HepG2 (cell line): ENCODE results near the gene ZCCHC4. TPM values are rescaled to one million over a fixed set of nuclear protein-coding genes. Genes with fewer than 3 reads are reported as not detected.
"Not testable (repeated sequence)": the region's sequence is repeated elsewhere in the genome, so short reads cannot be mapped to it uniquely, and the experiment has no call there.

Experiments used
- ASH2L ChIP-seq: fragments of 300-600, 200-600 bp; sonication (generic); IDR thresholded peaks from 2 replicates; pipeline ENCODE4 v1.7.0; 2017; ENCODE audit warnings: low read depth, mild to moderate bottlenecking, moderate library complexity, mixed read lengths, low read length; ENCODE audit not compliant: insufficient read length
- CEBPG ChIP-seq: IDR thresholded peaks from 2 replicates; pipeline ENCODE4 v1.6.1; 2016
- ELF3 ChIP-seq: IDR thresholded peaks from 2 replicates; pipeline ENCODE4 v1.6.1; 2016; ENCODE audit warnings: missing genetic modification reagents, missing compliant biosample characterization
- HNF1B ChIP-seq: sonication (generic); formaldehyde crosslinking; IDR thresholded peaks from 2 replicates; pipeline ENCODE4 v1.5.1; 2020; ENCODE audit warnings: mild to moderate bottlenecking, moderate library complexity, missing genetic modification reagents
- HOXA5 ChIP-seq: sonication (generic); formaldehyde crosslinking; IDR thresholded peaks from 2 replicates; pipeline ENCODE4 v1.4.0; 2020; ENCODE audit warnings: missing genetic modification reagents
- LCORL ChIP-seq, 2 experiments: fragments of 450-650 bp in 1 of 2; sonication (generic) in 1 of 2; formaldehyde crosslinking in 1 of 2; IDR thresholded peaks; 2 replicates each; pipeline versions ENCODE4 v1.5.0 to v1.6.1; 2017 to 2020; ENCODE audit warnings: antibody characterized with exemption in 1 of 2, missing genetic modification reagents in 1 of 2
- MED1 ChIP-seq: sonication (generic); formaldehyde crosslinking; IDR thresholded peaks from 2 replicates; pipeline ENCODE4 v1.4.0; 2020; ENCODE audit warnings: missing genetic modification reagents
- PHF8 ChIP-seq: sonication (generic); formaldehyde crosslinking; IDR thresholded peaks from 2 replicates; pipeline ENCODE4 v1.5.0; 2020; ENCODE audit warnings: missing genetic modification reagents
- PPARG ChIP-seq: conservative IDR thresholded peaks from 2 replicates; pipeline ENCODE4 v1.6.1; 2016; ENCODE audit warnings: missing biosample characterization, missing genetic modification reagents
- RERE ChIP-seq: IDR thresholded peaks from 2 replicates; pipeline ENCODE4 v1.6.1; 2016; ENCODE audit warnings: low read depth, missing genetic modification reagents, missing compliant biosample characterization
- SALL1 ChIP-seq: sonication (generic); formaldehyde crosslinking; IDR thresholded peaks from 2 replicates; pipeline ENCODE4 v1.8.0; 2022; ENCODE audit warnings: mild to moderate bottlenecking, missing genetic modification reagents
- SAP130 ChIP-seq: IDR thresholded peaks from 2 replicates; pipeline ENCODE4 v1.6.1; 2016; ENCODE audit warnings: low read depth
- TARDBP ChIP-seq: sonication (generic); formaldehyde crosslinking; IDR thresholded peaks from 2 replicates; pipeline ENCODE4 v1.8.0; 2022; ENCODE audit warnings: mild to moderate bottlenecking, missing genetic modification reagents
- ZMYM3 ChIP-seq: sonication (generic); formaldehyde crosslinking; IDR thresholded peaks from 2 replicates; pipeline ENCODE4 v1.5.1; 2020; ENCODE audit warnings: mild to moderate bottlenecking, missing genetic modification reagents
- ZNF12 ChIP-seq: sonication (generic); formaldehyde crosslinking; IDR thresholded peaks from 2 replicates; pipeline ENCODE4 v1.5.0; 2020; ENCODE audit warnings: missing genetic modification reagents
- polyA plus RNA-seq, 8 experiments: library from polyadenylated mRNA; depleted of rRNA in 3 of 8; stranded (reverse) in 7 of 8; unstranded in 1 of 8; fragments of >200 nt; fragmentation: Illumina TruSeq in 4 of 8; extraction: Trizol in 4 of 8; gene quantifications; 2 replicates each; pipeline versions ENCODE4 v1.2.1 to v1.2.3, GENCODE V29; 2011 to 2016; ENCODE audit warnings: low read depth in 4 of 8, missing spikeins in 1 of 8, mixed read lengths in 1 of 8; ENCODE audit not compliant: insufficient read depth in 1 of 8
- total RNA-seq, 5 experiments: library from RNA; depleted of rRNA; stranded (reverse); fragments of >200 nt; fragmentation: Illumina TruSeq; extraction: Trizol; gene quantifications; 2 replicates each; pipeline ENCODE4 v1.2.3, GENCODE V29; 2016; ENCODE audit warnings: low read depth in 1 of 5
- TF ChIP-seq, protein P1 (sequence below): IDR thresholded peaks from 2 replicates; pipeline ENCODE4 v1.4.0; 2020; ENCODE audit warnings: mild to moderate bottlenecking, missing genetic modification reagents
- TF ChIP-seq, protein P2 (sequence below), 2 experiments: sonication (generic) in 1 of 2; formaldehyde crosslinking in 1 of 2; IDR thresholded peaks; 2 replicates each; pipeline versions ENCODE4 v1.4.0 to v1.6.1; 2018 to 2020; ENCODE audit warnings: missing genetic modification reagents in 2 of 2, borderline replicate concordance in 1 of 2, low read depth in 1 of 2, mild to moderate bottlenecking in 1 of 2, missing biosample characterization in 1 of 2

The ZCCHC4 gene
- total and polyA plus RNA-seq, 2 of the 13 experiments (the other 11 are each of a cell fraction or from before 2014, with no cell fraction given): 13.2 to 15.0 TPM

DNA sequence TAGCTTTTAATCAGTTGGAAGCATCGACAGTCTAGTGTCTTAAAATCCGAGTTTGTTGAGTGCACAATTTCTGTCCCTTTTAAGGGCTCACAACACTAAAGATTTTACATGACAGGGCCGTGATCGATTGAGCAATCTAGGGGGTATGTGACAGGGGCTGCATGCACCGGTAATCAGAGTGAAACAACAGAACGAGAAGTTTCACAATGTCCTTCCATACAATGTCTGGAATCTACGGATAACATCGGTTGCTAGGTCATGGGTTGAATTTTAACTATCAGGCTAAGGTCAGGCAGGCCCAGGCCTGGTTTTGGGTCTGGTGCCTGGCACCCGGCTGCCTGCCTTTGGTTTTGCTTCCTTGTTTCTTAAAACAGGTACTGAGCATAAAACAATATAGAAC, 60.0 kb downstream of the ZCCHC4 start (continued):
- TF ChIP-seq, protein P1, sequence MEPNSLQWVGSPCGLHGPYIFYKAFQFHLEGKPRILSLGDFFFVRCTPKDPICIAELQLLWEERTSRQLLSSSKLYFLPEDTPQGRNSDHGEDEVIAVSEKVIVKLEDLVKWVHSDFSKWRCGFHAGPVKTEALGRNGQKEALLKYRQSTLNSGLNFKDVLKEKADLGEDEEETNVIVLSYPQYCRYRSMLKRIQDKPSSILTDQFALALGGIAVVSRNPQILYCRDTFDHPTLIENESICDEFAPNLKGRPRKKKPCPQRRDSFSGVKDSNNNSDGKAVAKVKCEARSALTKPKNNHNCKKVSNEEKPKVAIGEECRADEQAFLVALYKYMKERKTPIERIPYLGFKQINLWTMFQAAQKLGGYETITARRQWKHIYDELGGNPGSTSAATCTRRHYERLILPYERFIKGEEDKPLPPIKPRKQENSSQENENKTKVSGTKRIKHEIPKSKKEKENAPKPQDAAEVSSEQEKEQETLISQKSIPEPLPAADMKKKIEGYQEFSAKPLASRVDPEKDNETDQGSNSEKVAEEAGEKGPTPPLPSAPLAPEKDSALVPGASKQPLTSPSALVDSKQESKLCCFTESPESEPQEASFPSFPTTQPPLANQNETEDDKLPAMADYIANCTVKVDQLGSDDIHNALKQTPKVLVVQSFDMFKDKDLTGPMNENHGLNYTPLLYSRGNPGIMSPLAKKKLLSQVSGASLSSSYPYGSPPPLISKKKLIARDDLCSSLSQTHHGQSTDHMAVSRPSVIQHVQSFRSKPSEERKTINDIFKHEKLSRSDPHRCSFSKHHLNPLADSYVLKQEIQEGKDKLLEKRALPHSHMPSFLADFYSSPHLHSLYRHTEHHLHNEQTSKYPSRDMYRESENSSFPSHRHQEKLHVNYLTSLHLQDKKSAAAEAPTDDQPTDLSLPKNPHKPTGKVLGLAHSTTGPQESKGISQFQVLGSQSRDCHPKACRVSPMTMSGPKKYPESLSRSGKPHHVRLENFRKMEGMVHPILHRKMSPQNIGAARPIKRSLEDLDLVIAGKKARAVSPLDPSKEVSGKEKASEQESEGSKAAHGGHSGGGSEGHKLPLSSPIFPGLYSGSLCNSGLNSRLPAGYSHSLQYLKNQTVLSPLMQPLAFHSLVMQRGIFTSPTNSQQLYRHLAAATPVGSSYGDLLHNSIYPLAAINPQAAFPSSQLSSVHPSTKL: peak; percentile 79
- TF ChIP-seq MED1 (CRISPR knock-in tag): peak; percentile 76
- TF ChIP-seq ASH2L: peak; percentile 58
- peak; percentile 51; the same call in 1 of the 2 replicates for TF ChIP-seq TARDBP (CRISPR knock-in tag)
- not testable (repeated sequence) for TF ChIP-seq LCORL (IDR thresholded peaks at IDR 0.05)
- peak; percentile 56; the same call in 1 of the 2 replicates for TF ChIP-seq LCORL (CRISPR knock-in tag; IDR thresholded peaks at IDR 0.05)
- TF ChIP-seq SAP130 (CRISPR knock-in tag): peak; percentile 81
- peak; percentile 44; the same call in 1 of the 2 replicates for TF ChIP-seq ELF3 (CRISPR knock-in tag)
- peak; percentile 56; the same call in 1 of the 2 replicates for TF ChIP-seq ZMYM3
- peak; percentile 64; the same call in 1 of the 2 replicates for TF ChIP-seq SALL1
- peak; percentile 78 for TF ChIP-seq HNF1B
- peak; percentile 32; the same call in 1 of the 2 replicates for TF ChIP-seq HOXA5
- 0 out of 2 replicates have a peak, but pooled peaks have one; percentile 15 for TF ChIP-seq PHF8 (CRISPR knock-in tag)
- TF ChIP-seq, protein P2, sequence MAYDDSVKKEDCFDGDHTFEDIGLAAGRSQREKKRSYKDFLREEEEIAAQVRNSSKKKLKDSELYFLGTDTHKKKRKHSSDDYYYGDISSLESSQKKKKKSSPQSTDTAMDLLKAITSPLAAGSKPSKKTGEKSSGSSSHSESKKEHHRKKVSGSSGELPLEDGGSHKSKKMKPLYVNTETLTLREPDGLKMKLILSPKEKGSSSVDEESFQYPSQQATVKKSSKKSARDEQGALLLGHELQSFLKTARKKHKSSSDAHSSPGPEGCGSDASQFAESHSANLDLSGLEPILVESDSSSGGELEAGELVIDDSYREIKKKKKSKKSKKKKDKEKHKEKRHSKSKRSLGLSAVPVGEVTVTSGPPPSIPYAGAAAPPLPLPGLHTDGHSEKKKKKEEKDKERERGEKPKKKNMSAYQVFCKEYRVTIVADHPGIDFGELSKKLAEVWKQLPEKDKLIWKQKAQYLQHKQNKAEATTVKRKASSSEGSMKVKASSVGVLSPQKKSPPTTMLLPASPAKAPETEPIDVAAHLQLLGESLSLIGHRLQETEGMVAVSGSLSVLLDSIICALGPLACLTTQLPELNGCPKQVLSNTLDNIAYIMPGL (CRISPR knock-in tag; IDR thresholded peaks at IDR 0.05; ENCODE audit: borderline replicate concordance in 1 of 2, low read depth in 1 of 2): 0 out of 4 replicates have a peak, but pooled peaks of 1 of the 2 experiments have one; percentile 4
- TF ChIP-seq PPARG (CRISPR knock-in tag): 0 out of 2 replicates have a peak, but pooled peaks have one; percentile 13
- 0 out of 2 replicates have a peak, but pooled peaks have one; percentile 51 for TF ChIP-seq RERE (CRISPR knock-in tag)
- TF ChIP-seq ZNF12 (CRISPR knock-in tag): peak; percentile 80
- TF ChIP-seq CEBPG (CRISPR knock-in tag): peak; percentile 97
